ENCODE measurements around the gene LIPA.

Gene LIPA

GRCh38 chr10:89215511-89215910 lies 36.1 kb downstream of the LIPA start:
- Mint-ChIP-seq H3K27ac (no peak overlapping the region), H3K9me3 (no peaks in the 10 kb centered on the region), H3K36me3 (ENCODE audit: low read depth) (peaks cover 15% of the 10 kb centered on the region), H3K4me3 (no peak overlapping the region), H3K27me3 (peaks cover 12% of the 10 kb centered on the region), H3K4me1 (ENCODE audit: low read depth) (peaks cover 14% of the 10 kb centered on the region)
- DNase-seq = no peak

- no peak for DNase-seq
- Mint-ChIP-seq H3K27ac (no peak overlapping the region), H3K4me1 (ENCODE audit: low read depth) (peaks cover 14% of the 10 kb centered on the region), H3K36me3 (ENCODE audit: low read depth) (peaks cover 15% of the 10 kb centered on the region), H3K4me3 (no peak overlapping the region), H3K9me3 (no peaks in the 10 kb centered on the region), H3K27me3 (peaks cover 18% of the 10 kb centered on the region)
Measured at GRCh38 chr10:89214566-89215165, 36.9 kb downstream of the LIPA start.

GRCh38 chr10:89213191-89213808 lies 38.3 kb downstream of the LIPA start:
- Mint-ChIP-seq H3K27ac (no peak overlapping the region), H3K27me3 (peaks cover 29% of the 10 kb centered on the region)

DNA sequence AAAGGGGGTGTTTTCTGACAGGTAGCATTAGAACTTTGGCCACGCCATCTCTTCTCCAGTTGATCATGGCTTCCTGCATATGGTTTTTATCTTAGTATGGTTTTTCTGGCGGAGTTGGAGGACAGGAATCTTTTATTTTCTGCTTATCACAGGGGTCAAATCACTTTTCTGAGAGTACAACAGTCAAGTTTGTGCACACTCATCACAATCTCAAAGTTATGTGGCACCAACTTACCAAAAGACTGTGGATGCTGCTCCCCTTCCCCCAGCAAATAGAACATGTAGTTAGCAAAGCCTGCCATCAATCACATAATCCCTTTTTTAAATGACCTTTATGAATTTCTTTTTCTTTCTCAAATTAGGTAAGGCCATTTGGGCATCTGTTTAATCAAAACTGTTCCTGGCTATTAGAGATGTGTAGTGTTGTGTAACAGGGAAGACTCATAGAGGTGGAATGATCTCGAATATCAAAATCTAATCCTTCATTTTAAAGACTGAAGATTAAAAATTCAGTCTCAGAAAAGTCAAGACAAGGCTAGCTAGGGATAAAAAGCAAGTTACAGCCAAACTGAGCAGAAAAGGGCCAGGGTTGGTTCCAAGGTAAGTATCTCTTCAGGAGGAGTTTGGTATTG lies 40.7 kb downstream of the LIPA start:
- no peak for DNase-seq
- peaks cover 22% of the 10 kb centered on the region for H3K4me1 Mint-ChIP-seq (ENCODE audit: low read depth)
- no peak overlapping the region for H3K4me3 Mint-ChIP-seq
- H3K27me3 Mint-ChIP-seq = peaks cover 36% of the 10 kb centered on the region
- H3K27ac Mint-ChIP-seq = no peak overlapping the region
- no peaks in the 10 kb centered on the region for H3K9me3 Mint-ChIP-seq
- H3K36me3 Mint-ChIP-seq (ENCODE audit: low read depth) = peaks cover 12% of the 10 kb centered on the region

More at GRCh38 chr10:89213191-89213808, 38.3 kb downstream of the LIPA start:
- DNase-seq = no peak
- Mint-ChIP-seq H3K36me3 (ENCODE audit: low read depth) (peaks cover 12% of the 10 kb centered on the region), H3K4me1 (ENCODE audit: low read depth) (peaks cover 14% of the 10 kb centered on the region), H3K4me3 (no peak overlapping the region), H3K9me3 (no peaks in the 10 kb centered on the region)

- Mint-ChIP-seq H3K4me1 (ENCODE audit: low read depth) (peaks cover 22% of the 10 kb centered on the region), H3K4me3 (no peak overlapping the region), H3K27ac (no peak overlapping the region), H3K27me3 (peaks cover 36% of the 10 kb centered on the region), H3K9me3 (no peaks in the 10 kb centered on the region), H3K36me3 (ENCODE audit: low read depth) (peaks cover 4% of the 10 kb centered on the region)
- DNase-seq = no peak
Measured at GRCh38 chr10:89209718-89210117, 41.9 kb downstream of the LIPA start.

GRCh38 chr10:89207801-89208551 lies 43.6 kb downstream of the LIPA start:
- no peak overlapping the region for H3K27ac Mint-ChIP-seq

DNA sequence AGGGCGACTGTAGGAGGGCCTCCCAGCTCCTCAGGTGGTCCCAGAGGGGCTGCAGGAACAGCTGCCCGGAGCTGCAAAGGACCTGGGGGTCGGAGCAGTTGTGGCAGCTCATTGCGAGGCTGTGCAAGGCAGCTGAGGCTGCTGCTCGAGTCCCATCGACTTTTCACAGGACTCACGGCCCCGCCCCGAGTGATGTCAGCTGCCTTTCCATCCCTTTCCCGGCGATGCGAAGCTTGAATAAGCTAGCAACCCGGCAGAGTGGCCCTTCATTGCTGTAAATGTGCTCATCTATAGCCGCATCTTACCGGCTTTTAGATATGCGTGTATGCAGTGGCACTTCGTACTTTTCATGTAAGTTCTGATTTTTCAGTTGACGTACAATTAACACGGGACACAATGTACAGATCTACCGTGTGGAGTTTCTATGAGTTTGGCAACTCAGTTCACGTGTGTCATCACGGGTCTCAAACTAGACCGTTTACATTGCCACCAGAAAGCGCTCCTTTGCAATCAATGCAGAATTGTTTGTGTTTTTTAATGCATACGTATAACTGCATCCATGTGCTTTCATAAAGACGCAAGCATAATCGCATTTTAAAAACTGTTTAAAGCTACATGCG lies 44.3 kb downstream of the LIPA start, which contains the start of gene CH25H:
Gene CH25H, minus strand, starts transcription at position 137 of the 620 bp plus-strand sequence. Its CDS starts 25 bp downstream, at position 112.
- Mint-ChIP-seq H3K27ac (peak within 1 kb of the TSS; percentile 58), H3K4me1 (ENCODE audit: low read depth) (peaks cover 19% of the 10 kb centered on the region), H3K36me3 (ENCODE audit: low read depth) (no peaks in the 10 kb centered on the region), H3K27me3 (peaks cover 34% of the 10 kb centered on the region), H3K9me3 (no peaks in the 10 kb centered on the region), H3K4me3 (peak within 1 kb of the TSS; percentile 70)
- peak; percentile 71 for DNase-seq

More at GRCh38 chr10:89207801-89208551, 43.6 kb downstream of the LIPA start:
- DNase-seq = peak; percentile 56
- no peaks in the 10 kb centered on the region for H3K36me3 Mint-ChIP-seq (ENCODE audit: low read depth)
- peaks cover 36% of the 10 kb centered on the region for H3K27me3 Mint-ChIP-seq
- H3K9me3 Mint-ChIP-seq = no peaks in the 10 kb centered on the region
- peak overlapping the region; percentile 70 for H3K4me3 Mint-ChIP-seq
- peaks cover 21% of the 10 kb centered on the region for H3K4me1 Mint-ChIP-seq (ENCODE audit: low read depth)

- H3K36me3 Mint-ChIP-seq (ENCODE audit: low read depth) = no peaks in the 10 kb centered on the region
- H3K4me3 Mint-ChIP-seq = peak overlapping the region; percentile 70
- no peaks in the 10 kb centered on the region for H3K9me3 Mint-ChIP-seq
- H3K27ac Mint-ChIP-seq = peak overlapping the region; percentile 58
- DNase-seq = peak; percentile 56
- H3K27me3 Mint-ChIP-seq = peaks cover 32% of the 10 kb centered on the region
- peaks cover 16% of the 10 kb centered on the region for H3K4me1 Mint-ChIP-seq (ENCODE audit: low read depth)
Measured at GRCh38 chr10:89206402-89207180, 45.0 kb downstream of the LIPA start.

DNA sequence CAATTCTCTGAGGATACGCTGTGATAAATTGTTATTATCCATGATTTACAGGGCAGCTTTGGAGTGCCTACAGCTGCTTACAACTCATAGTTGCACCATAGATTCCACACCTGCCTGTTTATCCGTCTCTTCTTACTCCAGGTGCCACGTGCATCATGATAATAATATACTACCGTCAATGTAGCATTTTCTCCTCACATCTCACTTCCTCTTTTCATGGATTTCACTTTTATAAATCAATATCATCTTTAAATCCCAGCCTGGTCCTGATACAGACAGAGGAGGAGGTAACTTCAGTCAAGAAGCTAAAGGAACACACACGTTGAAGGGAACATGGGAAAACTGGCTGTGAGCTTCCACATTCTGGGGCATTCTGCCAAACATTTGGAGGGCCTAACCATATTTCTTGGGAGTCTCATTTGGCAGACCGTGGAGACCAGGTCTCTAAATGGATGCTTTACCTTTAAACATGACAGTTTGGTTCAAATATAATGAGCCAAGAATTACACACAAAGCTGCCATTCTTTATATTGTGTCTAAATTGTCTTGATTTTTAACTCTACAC lies 46.9 kb downstream of the LIPA start:
- H3K36me3 Mint-ChIP-seq (ENCODE audit: low read depth) = no peaks in the 10 kb centered on the region
- no peak overlapping the region for H3K4me3 Mint-ChIP-seq
- H3K9me3 Mint-ChIP-seq = no peaks in the 10 kb centered on the region
- DNase-seq = no peak
- peaks cover 19% of the 10 kb centered on the region for H3K27me3 Mint-ChIP-seq
- H3K4me1 Mint-ChIP-seq (ENCODE audit: low read depth) = peaks cover 16% of the 10 kb centered on the region
- no peak overlapping the region for H3K27ac Mint-ChIP-seq

- no peak for DNase-seq
- no peak overlapping the region for H3K27ac Mint-ChIP-seq
- peaks cover 7% of the 10 kb centered on the region for H3K27me3 Mint-ChIP-seq
- H3K9me3 Mint-ChIP-seq = no peaks in the 10 kb centered on the region
- no peaks in the 10 kb centered on the region for H3K36me3 Mint-ChIP-seq (ENCODE audit: low read depth)
- no peak overlapping the region for H3K4me3 Mint-ChIP-seq
- H3K4me1 Mint-ChIP-seq (ENCODE audit: low read depth) = peaks cover 18% of the 10 kb centered on the region
Measured at GRCh38 chr10:89203237-89203636, 48.3 kb downstream of the LIPA start.

GRCh38 chr10:89202033-89202425 lies 49.5 kb downstream of the LIPA start:
- Mint-ChIP-seq H3K27ac (no peak overlapping the region), H3K36me3 (ENCODE audit: low read depth) (no peaks in the 10 kb centered on the region), H3K4me1 (ENCODE audit: low read depth) (peaks cover 10% of the 10 kb centered on the region), H3K27me3 (no peaks in the 10 kb centered on the region), H3K9me3 (no peaks in the 10 kb centered on the region), H3K4me3 (no peak overlapping the region)
- no peak for DNase-seq

DNA sequence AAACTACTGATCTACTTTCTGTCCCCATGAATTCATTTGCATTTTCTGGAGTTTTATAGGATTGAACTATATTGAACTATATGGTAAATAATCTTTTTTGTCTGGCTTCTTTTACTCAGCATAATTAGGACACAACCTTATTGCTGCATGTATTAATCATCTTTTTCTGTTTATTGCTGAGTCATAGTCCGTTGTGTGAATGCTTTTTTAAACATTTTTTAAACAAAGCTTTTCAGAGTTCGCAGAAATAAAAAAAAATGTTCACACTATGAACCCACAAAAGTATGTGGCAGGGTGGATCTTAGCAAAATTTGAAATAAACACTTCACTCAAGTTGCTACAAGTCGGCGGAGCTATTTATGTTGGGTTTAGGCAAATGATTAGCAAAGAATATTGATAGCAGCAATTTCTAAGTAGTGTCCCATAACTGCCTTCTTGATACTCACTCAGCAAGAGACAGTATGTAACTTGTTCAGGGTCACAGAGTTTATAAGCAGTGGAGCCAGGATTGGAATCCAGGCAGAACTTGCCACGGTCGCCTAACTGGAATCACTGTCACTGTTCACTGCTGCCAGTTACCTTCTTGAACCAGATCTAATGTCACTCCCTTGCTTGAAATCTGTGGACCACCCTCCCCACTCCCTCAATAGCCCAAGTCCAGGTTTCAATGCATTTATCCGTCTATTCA lies 50.1 kb downstream of the LIPA start:
- H3K36me3 Mint-ChIP-seq (ENCODE audit: low read depth) = no peaks in the 10 kb centered on the region
- peaks cover 5% of the 10 kb centered on the region for H3K4me1 Mint-ChIP-seq (ENCODE audit: low read depth)
- no peak overlapping the region for H3K27ac Mint-ChIP-seq
- H3K27me3 Mint-ChIP-seq = no peaks in the 10 kb centered on the region
- H3K9me3 Mint-ChIP-seq = no peaks in the 10 kb centered on the region
- H3K4me3 Mint-ChIP-seq = no peak overlapping the region
- no peak for DNase-seq

- Mint-ChIP-seq H3K27ac (no peak overlapping the region), H3K27me3 (peaks cover 4% of the 10 kb centered on the region), H3K4me1 (ENCODE audit: low read depth) (peaks cover 2% of the 10 kb centered on the region)
Measured at GRCh38 chr10:89197473-89197872, 54.1 kb downstream of the LIPA start.

More at GRCh38 chr10:89197473-89197872, 54.1 kb downstream of the LIPA start:
- Mint-ChIP-seq H3K36me3 (ENCODE audit: low read depth) (no peaks in the 10 kb centered on the region), H3K9me3 (no peaks in the 10 kb centered on the region), H3K4me3 (no peak overlapping the region)
- no peak for DNase-seq

Measured in activated T-cell treated with anti-CD3 and anti-CD28 coated beads, Interleukin-2, amount 50 U/mL, for 24 hours (primary cell).